ENCODE results near the gene TMEM116.
"Not testable (repeated sequence)": the region's sequence is repeated elsewhere in the genome, so short reads cannot be mapped to it uniquely, and the experiment has no call there.

TMEM116 gene

GRCh38 chr12:111978545-111978944, 34.4 kb downstream of the TMEM116 start:
- no peaks in the 10 kb centered on the region for H3K36me3 ChIP-seq (ENCODE audit: control insufficient read depth, insufficient read depth, low read length)
- H3K27ac ChIP-seq (ENCODE audit: insufficient read depth, low read length, poor library complexity, severe bottlenecking), result no peak overlapping the region
- no peaks in the 10 kb centered on the region for H3K4me1 ChIP-seq (ENCODE audit: control insufficient read depth, insufficient read depth, low read length, poor library complexity, severe bottlenecking)
- no peaks in the 10 kb centered on the region for H3K9me3 ChIP-seq (ENCODE audit: control insufficient read depth, low read length)
- DNase-seq, result no peak
- H3K4me3 ChIP-seq (ENCODE audit: insufficient read depth, low read depth, low read length, poor library complexity, severe bottlenecking), result no peak overlapping the region
- H3K27me3 ChIP-seq (replicated peaks; ENCODE audit: control insufficient read depth, insufficient read depth, low read length, poor library complexity, severe bottlenecking), result no peaks in the 10 kb centered on the region

GRCh38 chr12:111976860-111977259, 36.1 kb downstream of the TMEM116 start:
- Histone ChIP-seq H3K4me1 (ENCODE audit: control insufficient read depth, insufficient read depth, low read length, poor library complexity, severe bottlenecking) (no peaks in the 10 kb centered on the region), H3K27me3 (replicated peaks; ENCODE audit: control insufficient read depth, insufficient read depth, low read length, poor library complexity, severe bottlenecking) (no peaks in the 10 kb centered on the region), H3K27ac (ENCODE audit: insufficient read depth, low read length, poor library complexity, severe bottlenecking) (no peak overlapping the region), H3K9me3 (ENCODE audit: control insufficient read depth, low read length) (no peaks in the 10 kb centered on the region), H3K4me3 (ENCODE audit: insufficient read depth, low read depth, low read length, poor library complexity, severe bottlenecking) (no peak overlapping the region), H3K36me3 (ENCODE audit: control insufficient read depth, insufficient read depth, low read length) (no peaks in the 10 kb centered on the region)
- DNase-seq, result no peak

- no peak overlapping the region for H3K4me3 ChIP-seq (ENCODE audit: insufficient read depth, low read depth, low read length, poor library complexity, severe bottlenecking)
These were observed 36.7 kb downstream of the TMEM116 start for GRCh38 chr12:111976291-111976690.

GRCh38 chr12:111975161-111975931, 37.6 kb downstream of the TMEM116 start:
- H3K9me3 ChIP-seq (ENCODE audit: control insufficient read depth, low read length), result no peaks in the 10 kb centered on the region
- no peak overlapping the region for H3K27ac ChIP-seq (ENCODE audit: insufficient read depth, low read length, poor library complexity, severe bottlenecking)
- H3K4me3 ChIP-seq (ENCODE audit: insufficient read depth, low read depth, low read length, poor library complexity, severe bottlenecking), result no peak overlapping the region
- DNase-seq, result no peak
- H3K4me1 ChIP-seq (ENCODE audit: control insufficient read depth, insufficient read depth, low read length, poor library complexity, severe bottlenecking), result no peaks in the 10 kb centered on the region
- no peaks in the 10 kb centered on the region for H3K36me3 ChIP-seq (ENCODE audit: control insufficient read depth, insufficient read depth, low read length)
- no peaks in the 10 kb centered on the region for H3K27me3 ChIP-seq (replicated peaks; ENCODE audit: control insufficient read depth, insufficient read depth, low read length, poor library complexity, severe bottlenecking)

More at GRCh38 chr12:111976291-111976690, 36.7 kb downstream of the TMEM116 start:
- H3K27me3 ChIP-seq (replicated peaks; ENCODE audit: control insufficient read depth, insufficient read depth, low read length, poor library complexity, severe bottlenecking), result no peaks in the 10 kb centered on the region
- DNase-seq, result no peak
- H3K9me3 ChIP-seq (ENCODE audit: control insufficient read depth, low read length), result no peaks in the 10 kb centered on the region
- no peaks in the 10 kb centered on the region for H3K4me1 ChIP-seq (ENCODE audit: control insufficient read depth, insufficient read depth, low read length, poor library complexity, severe bottlenecking)
- H3K36me3 ChIP-seq (ENCODE audit: control insufficient read depth, insufficient read depth, low read length), result no peaks in the 10 kb centered on the region
- H3K27ac ChIP-seq (ENCODE audit: insufficient read depth, low read length, poor library complexity, severe bottlenecking), result no peak overlapping the region

- no peak overlapping the region for H3K4me3 ChIP-seq (ENCODE audit: insufficient read depth, low read depth, low read length, poor library complexity, severe bottlenecking)
- DNase-seq, result no peak
- no peaks in the 10 kb centered on the region for H3K4me1 ChIP-seq (ENCODE audit: control insufficient read depth, insufficient read depth, low read length, poor library complexity, severe bottlenecking)
- H3K27ac ChIP-seq (ENCODE audit: insufficient read depth, low read length, poor library complexity, severe bottlenecking), result no peak overlapping the region
- no peaks in the 10 kb centered on the region for H3K27me3 ChIP-seq (replicated peaks; ENCODE audit: control insufficient read depth, insufficient read depth, low read length, poor library complexity, severe bottlenecking)
- no peaks in the 10 kb centered on the region for H3K36me3 ChIP-seq (ENCODE audit: control insufficient read depth, insufficient read depth, low read length)
- no peaks in the 10 kb centered on the region for H3K9me3 ChIP-seq (ENCODE audit: control insufficient read depth, low read length)
These were observed 41.2 kb downstream of the TMEM116 start for GRCh38 chr12:111971800-111972199.

GRCh38 chr12:111964935-111965334, 48.0 kb downstream of the TMEM116 start:
- Histone ChIP-seq H3K4me1 (ENCODE audit: control insufficient read depth, insufficient read depth, low read length, poor library complexity, severe bottlenecking) (no peaks in the 10 kb centered on the region), H3K27ac (ENCODE audit: insufficient read depth, low read length, poor library complexity, severe bottlenecking) (no peak overlapping the region), H3K4me3 (ENCODE audit: insufficient read depth, low read depth, low read length, poor library complexity, severe bottlenecking) (no peak overlapping the region), H3K9me3 (ENCODE audit: control insufficient read depth, low read length) (no peaks in the 10 kb centered on the region), H3K27me3 (replicated peaks; ENCODE audit: control insufficient read depth, insufficient read depth, low read length, poor library complexity, severe bottlenecking) (no peaks in the 10 kb centered on the region), H3K36me3 (ENCODE audit: control insufficient read depth, insufficient read depth, low read length) (no peaks in the 10 kb centered on the region)
- DNase-seq, result no peak

GRCh38 chr12:111959518-111959917, 53.4 kb downstream of the TMEM116 start:
- DNase-seq; H3K4me1 ChIP-seq (ENCODE audit: control insufficient read depth, insufficient read depth, low read length, poor library complexity, severe bottlenecking); H3K27ac ChIP-seq (ENCODE audit: insufficient read depth, low read length, poor library complexity, severe bottlenecking); H3K27me3 ChIP-seq (replicated peaks; ENCODE audit: control insufficient read depth, insufficient read depth, low read length, poor library complexity, severe bottlenecking); H3K4me3 ChIP-seq (ENCODE audit: insufficient read depth, low read depth, low read length, poor library complexity, severe bottlenecking); H3K9me3 ChIP-seq (ENCODE audit: control insufficient read depth, low read length): not testable (repeated sequence)
- peaks cover 15% of the 10 kb centered on the region for H3K36me3 ChIP-seq (ENCODE audit: control insufficient read depth, insufficient read depth, low read length)

GRCh38 chr12:111957224-111957623, 55.7 kb downstream of the TMEM116 start:
- not testable (repeated sequence) for H3K9me3 ChIP-seq (ENCODE audit: control insufficient read depth, low read length)

GRCh38 chr12:111954969-111955368, 58.0 kb downstream of the TMEM116 start:
- peaks cover 7% of the 10 kb centered on the region for H3K9me3 ChIP-seq (ENCODE audit: control insufficient read depth, low read length)
- H3K4me3 ChIP-seq (ENCODE audit: insufficient read depth, low read depth, low read length, poor library complexity, severe bottlenecking), result no peak overlapping the region
- DNase-seq, result no peak
- no peak overlapping the region for H3K27ac ChIP-seq (ENCODE audit: insufficient read depth, low read length, poor library complexity, severe bottlenecking)
- peaks cover 5% of the 10 kb centered on the region for H3K4me1 ChIP-seq (ENCODE audit: control insufficient read depth, insufficient read depth, low read length, poor library complexity, severe bottlenecking)
- H3K36me3 ChIP-seq (ENCODE audit: control insufficient read depth, insufficient read depth, low read length), result peaks cover 15% of the 10 kb centered on the region
- no peaks in the 10 kb centered on the region for H3K27me3 ChIP-seq (replicated peaks; ENCODE audit: control insufficient read depth, insufficient read depth, low read length, poor library complexity, severe bottlenecking)

More at GRCh38 chr12:111957224-111957623, 55.7 kb downstream of the TMEM116 start:
- H3K4me1 ChIP-seq (ENCODE audit: control insufficient read depth, insufficient read depth, low read length, poor library complexity, severe bottlenecking); H3K27ac ChIP-seq (ENCODE audit: insufficient read depth, low read length, poor library complexity, severe bottlenecking); H3K27me3 ChIP-seq (replicated peaks; ENCODE audit: control insufficient read depth, insufficient read depth, low read length, poor library complexity, severe bottlenecking); H3K4me3 ChIP-seq (ENCODE audit: insufficient read depth, low read depth, low read length, poor library complexity, severe bottlenecking); DNase-seq: not testable (repeated sequence)
- peaks cover 15% of the 10 kb centered on the region for H3K36me3 ChIP-seq (ENCODE audit: control insufficient read depth, insufficient read depth, low read length)

GRCh38 chr12:111953455-111953854, 59.5 kb downstream of the TMEM116 start:
- H3K27ac ChIP-seq (ENCODE audit: insufficient read depth, low read length, poor library complexity, severe bottlenecking), result no peak overlapping the region
- no peak for DNase-seq
- peaks cover 15% of the 10 kb centered on the region for H3K36me3 ChIP-seq (ENCODE audit: control insufficient read depth, insufficient read depth, low read length)
- peaks cover 8% of the 10 kb centered on the region for H3K4me1 ChIP-seq (ENCODE audit: control insufficient read depth, insufficient read depth, low read length, poor library complexity, severe bottlenecking)
- H3K9me3 ChIP-seq (ENCODE audit: control insufficient read depth, low read length), result peaks cover 7% of the 10 kb centered on the region
- no peaks in the 10 kb centered on the region for H3K27me3 ChIP-seq (replicated peaks; ENCODE audit: control insufficient read depth, insufficient read depth, low read length, poor library complexity, severe bottlenecking)
- no peak overlapping the region for H3K4me3 ChIP-seq (ENCODE audit: insufficient read depth, low read depth, low read length, poor library complexity, severe bottlenecking)
